ENCODE data around the gene PPP4R3A.

DNA sequence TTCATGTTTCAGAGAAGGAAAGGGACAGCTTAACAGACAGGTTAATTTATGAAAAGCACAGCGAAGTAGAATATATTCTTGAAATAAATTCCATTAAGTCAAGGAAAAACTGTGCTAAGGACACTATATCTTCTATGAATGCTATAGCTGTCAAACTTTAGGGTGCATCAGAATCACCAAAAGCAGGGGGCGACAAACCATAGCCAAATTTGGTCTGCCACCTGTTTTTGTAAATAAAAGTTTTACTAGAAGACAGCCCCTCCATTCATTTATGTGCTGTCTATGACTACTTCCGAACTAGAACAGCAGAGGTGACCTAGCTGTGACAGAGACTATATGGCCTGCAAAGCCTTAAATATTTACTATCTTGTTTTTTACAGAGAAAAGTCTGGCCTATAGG is 25.9 kb downstream of the PPP4R3A start:
- no peak for TF ChIP-seq CTCF (IDR thresholded peaks at IDR 0.05; ENCODE audit: insufficient read depth, low read depth, low read length)
- no peak for TF ChIP-seq EZH2 (IDR thresholded peaks at IDR 0.05; ENCODE audit: insufficient read depth, low read length)
